OCI-LY1 (cell line): ENCODE measurements around the gene SRPX2.

Experiments used
- H2AFZ ChIP-seq: fragments of 200-600 bp; sonication (generic), shearing (Covaris generic); 2 replicates; pipeline ENCODE4 v1.6.0; 2014; ENCODE audit warnings: antibody characterized with exemption, mild to moderate bottlenecking, low read length
- H3F3A ChIP-seq: fragments of 200-600 bp; sonication (generic), shearing (Covaris generic); 2 replicates; pipeline ENCODE4 v1.6.0; 2014; ENCODE audit warnings: mild to moderate bottlenecking, antibody characterized with exemption, low read length, moderate library complexity; ENCODE audit not compliant: insufficient read depth
- H3K27ac ChIP-seq: fragments of 200-600 bp; sonication (generic); 2 replicates; pipeline ENCODE4 v1.5.1; 2014; ENCODE audit warnings: low read length, mixed run types, mild to moderate bottlenecking, low read depth; ENCODE audit not compliant: poor library complexity, severe bottlenecking
- H3K27me3 ChIP-seq: fragments of 200-600 bp; sonication (generic); 2 replicates; pipeline ENCODE4 v1.6.0; 2014; ENCODE audit warnings: antibody characterized with exemption, mild to moderate bottlenecking, low read length, moderate library complexity; ENCODE audit not compliant: insufficient read depth
- H3K36me3 ChIP-seq: fragments of 200-600 bp; sonication (generic); 2 replicates; pipeline ENCODE4 v1.6.1; 2014; ENCODE audit warnings: mild to moderate bottlenecking, antibody characterized with exemption, low read length, moderate library complexity, mixed read lengths; ENCODE audit not compliant: insufficient read depth
- H3K4me1 ChIP-seq: fragments of 200-600 bp; sonication (generic); 2 replicates; pipeline ENCODE4 v1.5.1; 2014; ENCODE audit warnings: mild to moderate bottlenecking, low read length, moderate library complexity; ENCODE audit not compliant: insufficient read depth, severe bottlenecking
- H3K4me2 ChIP-seq: fragments of 200-600 bp; sonication (generic), shearing (Covaris generic); 2 replicates; pipeline ENCODE4 v1.6.1; 2014; ENCODE audit warnings: low read length
- H3K4me3 ChIP-seq: fragments of 200-600 bp; sonication (generic); 2 replicates; pipeline ENCODE4 v1.5.1; 2014; ENCODE audit warnings: low read length, low read depth, mild to moderate bottlenecking, mixed read lengths; ENCODE audit not compliant: poor library complexity, severe bottlenecking
- H3K79me2 ChIP-seq: fragments of 200-600 bp; shearing (Covaris generic); 2 replicates; pipeline ENCODE4 v1.6.1; 2016; ENCODE audit warnings: mixed run types, low read length, mixed read lengths; ENCODE audit not compliant: insufficient read depth
- H3K9ac ChIP-seq: fragments of 200-600 bp; sonication (generic), shearing (Covaris generic); 2 replicates; pipeline ENCODE4 v1.6.1; 2014; ENCODE audit warnings: mild to moderate bottlenecking, low read length, mixed read lengths
- H3K9me2 ChIP-seq: fragments of 200-600 bp; sonication (generic), shearing (Covaris generic); 2 replicates; pipeline ENCODE4 v1.6.1; 2014; ENCODE audit warnings: low read depth, mild to moderate bottlenecking, low read length, mixed read lengths
- H3K9me3 ChIP-seq: fragments of 200-600 bp; shearing (Covaris generic); 2 replicates; pipeline ENCODE4 v1.6.1; 2014; ENCODE audit warnings: low read length, mixed read lengths
- H4K20me1 ChIP-seq: fragments of 200-600 bp; sonication (generic), shearing (Covaris generic); 2 replicates; pipeline ENCODE4 v1.6.0; 2016; ENCODE audit warnings: mild to moderate bottlenecking, low read length; ENCODE audit not compliant: insufficient read depth
- EZH2 ChIP-seq: fragments of 200-600 bp; sonication (generic), shearing (Covaris generic); IDR thresholded peaks from 2 replicates; pipeline ENCODE4 v1.8.0; 2017; ENCODE audit warnings: borderline replicate concordance, mixed run types, mild to moderate bottlenecking, antibody characterized with exemption, low read length, moderate library complexity, mixed read lengths
- TF ChIP-seq, protein P1 (sequence below): fragments of 200-600 bp; sonication (generic), shearing (Covaris generic); IDR thresholded peaks from 2 replicates; pipeline ENCODE4 v1.5.1; 2017; ENCODE audit warnings: mild to moderate bottlenecking, antibody characterized with exemption, low read length, moderate library complexity, mixed read lengths

Gene SRPX2

DNA sequence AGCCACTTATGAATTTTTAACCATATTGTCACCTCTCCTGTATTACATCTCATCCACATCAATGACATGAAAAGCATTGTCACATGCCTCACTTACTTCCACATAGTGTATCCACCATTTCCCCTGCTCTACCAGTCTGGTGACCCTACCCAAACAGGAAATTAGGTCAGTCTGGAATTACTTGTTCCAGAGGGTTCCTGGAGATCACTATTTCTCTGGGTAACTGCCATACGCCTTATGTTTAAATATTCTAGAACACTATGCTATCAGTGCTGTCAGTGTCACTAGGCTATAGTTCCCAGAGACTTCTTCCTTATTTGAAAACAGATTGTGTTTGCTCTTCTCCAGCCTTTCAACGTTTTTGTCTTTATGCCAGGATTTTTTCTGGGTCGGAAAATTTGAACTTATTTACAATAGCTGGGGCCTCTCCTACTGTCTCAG, 15.0 kb downstream of the SRPX2 start:
- H3K27ac ChIP-seq: no peak overlapping the region

DNA sequence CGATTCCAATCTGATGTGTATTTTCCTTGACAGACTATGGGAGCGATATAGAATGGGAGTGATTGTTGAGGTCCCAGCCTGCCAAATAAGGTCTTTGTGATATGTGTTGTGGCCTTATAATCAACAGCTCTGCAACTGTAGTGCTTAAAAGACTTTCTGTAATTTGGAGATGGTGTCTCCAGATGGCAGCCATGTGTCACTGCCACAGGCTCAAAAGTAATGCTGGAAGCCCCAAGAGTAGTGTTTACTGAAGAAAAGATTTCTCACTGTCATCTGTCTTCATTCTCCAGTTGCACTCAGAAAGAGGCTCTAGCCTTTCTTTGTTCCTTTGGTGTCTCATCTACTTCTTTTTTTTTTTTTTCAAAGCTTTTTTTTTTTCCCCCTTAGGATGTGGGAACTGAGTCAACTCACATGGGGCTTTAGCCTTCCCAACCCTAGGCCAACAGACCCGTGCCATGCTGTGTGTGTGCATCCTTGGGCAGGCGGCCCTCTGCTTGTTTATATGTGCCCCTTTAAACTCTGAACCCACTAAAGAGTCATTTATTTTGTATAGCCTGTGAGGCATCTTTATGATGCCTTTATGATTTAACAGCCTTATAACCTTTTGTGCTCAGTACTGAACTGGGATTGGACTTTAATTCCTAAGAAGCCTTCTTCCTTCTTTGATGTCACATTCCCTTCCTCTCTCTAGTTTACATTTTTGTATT, 15.6 kb downstream of the SRPX2 start:
- no peaks in the 10 kb centered on the region for H3K27me3 ChIP-seq
- no peaks in the 10 kb centered on the region for H3K36me3 ChIP-seq
- no peaks in the 10 kb centered on the region for H3K79me2 ChIP-seq
- no peaks in the 10 kb centered on the region for H3K9me2 ChIP-seq
- H3K27ac ChIP-seq: no peak overlapping the region
- no peak overlapping the region for H3K4me2 ChIP-seq
- no peaks in the 10 kb centered on the region for H3K4me1 ChIP-seq
- no peaks in the 10 kb centered on the region for H3F3A ChIP-seq
- TF ChIP-seq, protein P1, sequence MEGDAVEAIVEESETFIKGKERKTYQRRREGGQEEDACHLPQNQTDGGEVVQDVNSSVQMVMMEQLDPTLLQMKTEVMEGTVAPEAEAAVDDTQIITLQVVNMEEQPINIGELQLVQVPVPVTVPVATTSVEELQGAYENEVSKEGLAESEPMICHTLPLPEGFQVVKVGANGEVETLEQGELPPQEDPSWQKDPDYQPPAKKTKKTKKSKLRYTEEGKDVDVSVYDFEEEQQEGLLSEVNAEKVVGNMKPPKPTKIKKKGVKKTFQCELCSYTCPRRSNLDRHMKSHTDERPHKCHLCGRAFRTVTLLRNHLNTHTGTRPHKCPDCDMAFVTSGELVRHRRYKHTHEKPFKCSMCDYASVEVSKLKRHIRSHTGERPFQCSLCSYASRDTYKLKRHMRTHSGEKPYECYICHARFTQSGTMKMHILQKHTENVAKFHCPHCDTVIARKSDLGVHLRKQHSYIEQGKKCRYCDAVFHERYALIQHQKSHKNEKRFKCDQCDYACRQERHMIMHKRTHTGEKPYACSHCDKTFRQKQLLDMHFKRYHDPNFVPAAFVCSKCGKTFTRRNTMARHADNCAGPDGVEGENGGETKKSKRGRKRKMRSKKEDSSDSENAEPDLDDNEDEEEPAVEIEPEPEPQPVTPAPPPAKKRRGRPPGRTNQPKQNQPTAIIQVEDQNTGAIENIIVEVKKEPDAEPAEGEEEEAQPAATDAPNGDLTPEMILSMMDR: no peak
- TF ChIP-seq EZH2: no peak
- no peaks in the 10 kb centered on the region for H3K9me3 ChIP-seq
- no peak overlapping the region for H2AFZ ChIP-seq
- H4K20me1 ChIP-seq: no peaks in the 10 kb centered on the region
- H3K9ac ChIP-seq: no peak overlapping the region
- no peak overlapping the region for H3K4me3 ChIP-seq

More for the DNA sequence above, 15.0 kb downstream of the SRPX2 start:
- Histone ChIP-seq H3F3A (no peaks in the 10 kb centered on the region), H3K79me2 (no peaks in the 10 kb centered on the region), H3K36me3 (no peaks in the 10 kb centered on the region), H3K4me3 (no peak overlapping the region), H2AFZ (no peak overlapping the region), H4K20me1 (no peaks in the 10 kb centered on the region), H3K9me2 (no peaks in the 10 kb centered on the region), H3K9me3 (no peaks in the 10 kb centered on the region), H3K4me2 (no peak overlapping the region), H3K4me1 (no peaks in the 10 kb centered on the region), H3K9ac (no peak overlapping the region), H3K27me3 (no peaks in the 10 kb centered on the region)
- TF ChIP-seq, protein P1: no peak
- TF ChIP-seq EZH2: no peak

DNA sequence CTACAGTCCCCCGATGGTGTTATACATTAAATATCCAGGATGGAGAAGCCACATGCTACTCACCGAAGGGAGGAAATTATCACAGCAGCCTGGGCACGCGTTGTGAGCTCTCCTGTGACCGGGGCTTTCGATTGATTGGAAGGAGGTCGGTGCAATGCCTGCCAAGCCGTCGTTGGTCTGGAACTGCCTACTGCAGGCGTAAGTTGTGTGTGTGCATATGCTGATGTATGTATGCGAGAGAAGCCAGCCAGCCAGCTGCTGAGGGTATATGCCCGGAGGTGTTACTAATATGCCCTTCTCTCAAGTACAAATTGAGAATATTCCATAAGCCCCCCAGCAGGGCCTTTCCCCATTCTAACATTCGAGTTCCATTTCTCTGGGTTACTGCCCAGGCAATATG, 18.2 kb downstream of the SRPX2 start:
- H3K27ac ChIP-seq: no peak overlapping the region

More for the DNA sequence above, 18.2 kb downstream of the SRPX2 start:
- Histone ChIP-seq H3K79me2 (no peaks in the 10 kb centered on the region), H3K9ac (no peak overlapping the region), H3F3A (no peaks in the 10 kb centered on the region), H3K4me1 (no peaks in the 10 kb centered on the region), H2AFZ (no peak overlapping the region), H3K4me3 (no peak overlapping the region), H3K9me3 (no peaks in the 10 kb centered on the region), H3K36me3 (no peaks in the 10 kb centered on the region), H3K27me3 (no peaks in the 10 kb centered on the region), H3K4me2 (no peak overlapping the region), H3K9me2 (no peaks in the 10 kb centered on the region), H4K20me1 (no peaks in the 10 kb centered on the region)
- TF ChIP-seq, protein P1: no peak
- no peak for TF ChIP-seq EZH2
